T-cell (primary cell): ENCODE results near the gene CSDE1. TPM values are rescaled to one million over a fixed set of nuclear protein-coding genes. Genes with fewer than 3 reads are reported as not detected.
"Not testable (repeated sequence)": the region's sequence is repeated elsewhere in the genome, so short reads cannot be mapped to it uniquely, and the experiment has no call there.

Source experiments
- ATAC-seq, 4 experiments: fragments of 200-7000 bp in 3 of 4; fragments of 150-1000 bp in 1 of 4; cut with Tn5 transposase; replicated peaks in 1 of 4; 1 replicate in 3 of 4; 2 replicates in 1 of 4; pipeline ENCODE4 v1.10.0; 2021; ENCODE audit warnings: moderate library complexity in 3 of 4, mild to moderate bottlenecking in 2 of 4, moderate number of reproducible peaks in 1 of 4
- CTCF ChIA-PET, 2 donors: fragments of 300-600 bp; sonication (Branson Sonifier 250); formaldehyde crosslinking; loops; one replicate each; lab custom pipeline; 2022; ENCODE audit warnings: antibody characterized with exemption in 2 of 2; lab: Charles Lee
- POLR2A ChIA-PET, 2 donors: fragments of 300-600 bp; sonication (Branson Sonifier 250); formaldehyde crosslinking; loops; one replicate each; lab custom pipeline; 2022; ENCODE audit warnings: antibody characterized with exemption in 2 of 2; lab: Charles Lee
- DNase-seq, 35 experiments: peaks; one replicate each; pipeline versions ENCODE4 v3.0.0 to v3.0.0-alpha.2; 2013 to 2023
- H3K27ac ChIP-seq: one replicate; pipeline ENCODE4 v1.5.1; 2013; ENCODE audit warnings: low read length
- H3K27me3 ChIP-seq, 2 experiments: replicated peaks in 1 of 2; 1 replicate in 1 of 2; 2 replicates in 1 of 2; pipeline versions ENCODE4 v1.6.1 to v1.7.0; 2013; ENCODE audit warnings: low read length in 1 of 2, mixed read lengths in 1 of 2; ENCODE audit not compliant: control insufficient read depth in 2 of 2, insufficient read depth in 2 of 2; ENCODE audit errors: extremely low read depth in 1 of 2
- H3K36me3 ChIP-seq, 2 donors: 1 replicate in 1 of 2; 2 replicates in 1 of 2; pipeline versions ENCODE4 v1.6.1 to v1.7.0; 2013; ENCODE audit warnings: low read length in 1 of 2; ENCODE audit not compliant: control insufficient read depth in 2 of 2, insufficient read depth in 1 of 2; ENCODE audit errors: extremely low read depth in 1 of 2
- H3K4me1 ChIP-seq, 2 experiments: 1 replicate in 1 of 2; 2 replicates in 1 of 2; pipeline versions ENCODE4 v1.6.1 to v1.7.0; 2013; ENCODE audit warnings: low read length in 2 of 2, mixed read lengths in 1 of 2; ENCODE audit not compliant: insufficient read depth in 2 of 2, control insufficient read depth in 1 of 2; ENCODE audit errors: extremely low read depth in 1 of 2
- H3K4me3 ChIP-seq, 2 donors: 1 replicate in 1 of 2; 2 replicates in 1 of 2; pipeline versions ENCODE4 v1.5.1 to v1.7.0; 2013; ENCODE audit warnings: mild to moderate bottlenecking in 2 of 2, low read length in 1 of 2, moderate library complexity in 1 of 2; ENCODE audit not compliant: control insufficient read depth in 1 of 2; ENCODE audit errors: extremely low read depth in 1 of 2
- H3K9me3 ChIP-seq: 2 replicates; pipeline ENCODE4 v1.7.0; 2013
- H3K27ac Mint-ChIP-seq, 2 donors: one replicate each; pipeline ENCODE4 v1.8.0; 2020 to 2021; ENCODE audit warnings: mild to moderate bottlenecking in 2 of 2, mixed read lengths in 2 of 2
- H3K27me3 Mint-ChIP-seq, 2 donors: one replicate each; pipeline ENCODE4 v1.8.0; 2021 to 2022; ENCODE audit warnings: mixed read lengths in 2 of 2
- H3K36me3 Mint-ChIP-seq: one replicate; pipeline ENCODE4 v1.8.0; 2021; ENCODE audit warnings: mixed read lengths
- H3K4me1 Mint-ChIP-seq, 3 donors: one replicate each; pipeline ENCODE4 v1.8.0; 2020 to 2022; ENCODE audit warnings: mixed read lengths in 3 of 3, mild to moderate bottlenecking in 1 of 3
- H3K4me3 Mint-ChIP-seq, 3 donors: one replicate each; pipeline ENCODE4 v1.8.0; 2020 to 2022; ENCODE audit warnings: mild to moderate bottlenecking in 3 of 3, mixed read lengths in 3 of 3, moderate library complexity in 3 of 3
- H3K9me3 Mint-ChIP-seq, 3 donors: one replicate each; pipeline ENCODE4 v1.8.0; 2020 to 2022; ENCODE audit warnings: mixed read lengths in 3 of 3
- WGBS: methylation state at CpG from one replicate; pipeline ENCODE4 v1.1.5; 2013; ENCODE audit warnings: missing lambda C conversion rate; ENCODE audit not compliant: insufficient coverage; 5-methylcytosine and 5-hydroxymethylcytosine counted together
- total RNA-seq, 35 experiments: library from RNA in 6 of 35; stranded (reverse) in 6 of 35; fragments of 120-200 nt in 1 of 35; gene quantifications; one replicate each; pipeline versions ENCODE4 v1.2.1 to v1.2.4 and lab custom pipeline; 2013 to 2026

Gene CSDE1
- total RNA-seq = 100 to 1,000 TPM; 384 to 623 (median 411) TPM
- 405 TPM for total RNA-seq (2013)
- 745 to 1,056 (median 885) reads per million in 29 experiments for total RNA-seq (lab: John Stamatoyannopoulos, UW)

- no peaks in the 10 kb centered on the region for H3K27me3 ChIP-seq
- H3K4me3 ChIP-seq = peak within 1 kb of the TSS; percentile 99 to 100
- H3K4me1 Mint-ChIP-seq = peaks cover 50 to 57% (median 54%) of the 10 kb centered on the region in 3 donors
- no peaks in the 10 kb centered on the region for H3K9me3 Mint-ChIP-seq
- H3K4me1 ChIP-seq = peaks cover 27 to 40% of the 10 kb centered on the region in 2 experiments
- H3K9me3 ChIP-seq = no peaks in the 10 kb centered on the region
- ChIA-PET POLR2A (interaction anchor here in 1 of 2 donors (0.7 to 1.2 kb wide), 5 partner anchors 23 to 945 kb away, joined by 3 to 4 read pairs (median 3); partner anchors contain the start of genes RSBN1 and SIKE1), CTCF (interaction anchor here in 1 of 2 donors (2.0 kb wide), 1 partner anchor 23 kb away, joined by 6 read pairs; the partner anchor contains the start of gene SIKE1)
- H3K4me3 Mint-ChIP-seq = peak within 1 kb of the TSS; percentile 99 to 100 (median 99)
- H3K27ac Mint-ChIP-seq = peak within 1 kb of the TSS; percentile 99
- H3K36me3 ChIP-seq = no peaks in the 10 kb centered on the region
- 0% methylated on average over 34 of the region's 50 CpGs for WGBS
- H3K36me3 Mint-ChIP-seq = peaks cover 3% of the 10 kb centered on the region
- H3K27ac ChIP-seq = peak within 1 kb of the TSS; percentile 100
- H3K27me3 Mint-ChIP-seq = no peaks in the 10 kb centered on the region
- ATAC-seq (peak; percentile 88 to 91 (median 90)), DNase-seq (peak; percentile 93 to 99 (median 97))
Observed at GRCh38 chr1:114757455-114758255, at the start of gene CSDE1. Gene CSDE1 (minus strand): TSS chr1:114757984. CDS start chr1:114739890, 18,094 bp downstream.

- H3K27ac ChIP-seq, H3K36me3 ChIP-seq, H3K9me3 ChIP-seq, H3K4me3 ChIP-seq, DNase-seq, H3K4me3 Mint-ChIP-seq, H3K9me3 Mint-ChIP-seq, H3K27me3 ChIP-seq, H3K4me1 Mint-ChIP-seq, ATAC-seq, H3K4me1 ChIP-seq, H3K36me3 Mint-ChIP-seq, CTCF ChIA-PET, POLR2A ChIA-PET, H3K27ac Mint-ChIP-seq: not testable (repeated sequence)
- WGBS = 93% methylated on average over 14 of the region's 33 CpGs
- peaks cover 14 to 17% of the 10 kb centered on the region in 2 donors for H3K27me3 Mint-ChIP-seq
Observed at GRCh38 chr1:114804449-114804848, 46.7 kb upstream of the CSDE1 start.

GRCh38 chr1:114803001-114803400 is 45.2 kb upstream of the CSDE1 start:
- H3K36me3 Mint-ChIP-seq = no peaks in the 10 kb centered on the region
- DNase-seq (no peak), ATAC-seq (no peak)
- Histone ChIP-seq H3K27ac (no peak overlapping the region), H3K4me3 (no peak overlapping the region), H3K27me3 (peaks cover 0 to 2% of the 10 kb centered on the region in 2 experiments), H3K4me1 (no peaks in the 10 kb centered on the region), H3K9me3 (no peaks in the 10 kb centered on the region), H3K36me3 (no peaks in the 10 kb centered on the region)
- no peaks in the 10 kb centered on the region for H3K4me1 Mint-ChIP-seq
- ChIA-PET POLR2A (no interaction called here), CTCF (no interaction called here)
- H3K9me3 Mint-ChIP-seq = no peaks in the 10 kb centered on the region
- no peak overlapping the region for H3K27ac Mint-ChIP-seq
- WGBS = 79% methylated on average over 2 of the region's 3 CpGs
- no peak overlapping the region for H3K4me3 Mint-ChIP-seq
- peaks cover 10 to 21% of the 10 kb centered on the region in 2 donors for H3K27me3 Mint-ChIP-seq

DNA sequence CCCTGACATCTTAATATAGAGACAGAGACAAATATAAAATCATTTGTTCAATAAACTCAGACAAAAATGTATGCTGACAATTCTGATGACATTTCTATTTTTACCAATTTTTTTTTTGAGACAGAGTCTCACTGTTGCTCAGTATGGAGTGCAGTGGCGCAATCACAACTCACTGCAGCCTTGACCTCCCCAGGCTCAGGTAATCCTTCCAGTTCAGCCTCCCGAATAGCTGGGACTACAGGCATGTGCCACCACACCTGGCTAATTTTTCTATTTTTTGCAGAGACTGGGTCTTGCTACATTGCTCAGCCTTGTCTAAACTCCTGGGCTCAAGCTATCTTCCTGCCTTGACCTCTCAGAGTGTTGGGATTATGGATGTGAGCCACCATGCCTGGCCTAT is 36.3 kb upstream of the CSDE1 start:
- ChIA-PET CTCF (no interaction called here), POLR2A (interaction anchor here in 1 of 2 donors (0.7 kb wide), 1 partner anchor 306 kb away, joined by 3 read pairs; no protein-coding TSS in a partner anchor)
- Mint-ChIP-seq H3K9me3 (no peaks in the 10 kb centered on the region), H3K27me3 (peaks cover 23 to 36% of the 10 kb centered on the region in 2 donors), H3K36me3 (no peaks in the 10 kb centered on the region), H3K27ac (no peak overlapping the region), H3K4me1 (no peaks in the 10 kb centered on the region), H3K4me3 (no peak overlapping the region)
- Histone ChIP-seq H3K4me1 (no peaks in the 10 kb centered on the region), H3K27ac (no peak overlapping the region), H3K4me3 (no peak overlapping the region), H3K9me3 (no peaks in the 10 kb centered on the region), H3K27me3 (peaks cover 0 to 13% of the 10 kb centered on the region in 2 experiments), H3K36me3 (no peaks in the 10 kb centered on the region)
- ATAC-seq (no peak), DNase-seq (no peak)
- 96% methylated on average over 2 of the region's 2 CpGs for WGBS

GRCh38 chr1:114790581-114790980 is 32.8 kb upstream of the CSDE1 start:
- H3K4me1 Mint-ChIP-seq, H3K9me3 ChIP-seq, H3K4me3 ChIP-seq, H3K4me3 Mint-ChIP-seq, H3K27ac Mint-ChIP-seq, H3K4me1 ChIP-seq, CTCF ChIA-PET, H3K36me3 ChIP-seq, POLR2A ChIA-PET, DNase-seq, ATAC-seq, H3K27ac ChIP-seq: not testable (repeated sequence)
- peaks cover 5 to 20% (median 12%) of the 10 kb centered on the region in 3 donors for H3K9me3 Mint-ChIP-seq
- peaks cover 29 to 35% of the 10 kb centered on the region in 2 donors for H3K27me3 Mint-ChIP-seq
- peaks cover 11% of the 10 kb centered on the region for H3K36me3 Mint-ChIP-seq
- 80% methylated on average over 1 of the region's 25 CpGs for WGBS
- peaks cover 0 to 13% of the 10 kb centered on the region in 2 experiments for H3K27me3 ChIP-seq

DNA sequence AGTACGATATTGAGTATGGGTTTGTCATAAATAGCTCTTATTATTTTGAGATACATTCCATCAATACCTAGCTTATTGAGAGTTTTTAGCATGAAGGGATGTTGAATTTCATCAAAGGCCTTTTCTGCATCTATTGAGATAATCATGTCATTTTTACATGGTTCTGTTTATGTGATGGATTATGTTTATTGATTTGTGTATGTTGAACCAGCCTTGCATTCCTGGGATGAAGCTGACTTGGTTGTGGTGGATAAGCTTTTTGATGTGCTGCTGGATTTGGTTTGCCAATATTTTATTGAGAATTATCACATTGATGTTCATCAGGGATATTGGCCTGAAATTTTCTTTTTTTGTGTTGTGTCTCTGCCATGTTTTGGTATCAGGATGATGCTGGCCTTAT is 28.7 kb upstream of the CSDE1 start:
- peaks cover 17 to 24% of the 10 kb centered on the region in 2 donors for H3K27me3 Mint-ChIP-seq
- H3K27me3 ChIP-seq, H3K27ac Mint-ChIP-seq, H3K27ac ChIP-seq, CTCF ChIA-PET, H3K36me3 ChIP-seq, POLR2A ChIA-PET, H3K4me3 Mint-ChIP-seq, H3K4me3 ChIP-seq, DNase-seq, H3K9me3 ChIP-seq, H3K4me1 Mint-ChIP-seq, ATAC-seq, H3K4me1 ChIP-seq: not testable (repeated sequence)
- peaks cover 5 to 20% (median 12%) of the 10 kb centered on the region in 3 donors for H3K9me3 Mint-ChIP-seq
- no CpG with 5 or more reads among the region's 1 CpG for WGBS
- H3K36me3 Mint-ChIP-seq = peaks cover 11% of the 10 kb centered on the region
